Measurements from ENCODE around the gene UGP2. TPM values are rescaled to one million over a fixed set of nuclear protein-coding genes. Genes with fewer than 3 reads are reported as not detected.

UGP2 gene
- total and polyA plus RNA-seq, 2 of the 4 experiments (the other 2 are of a cell fraction): 45.0 to 58.8 TPM

DNA sequence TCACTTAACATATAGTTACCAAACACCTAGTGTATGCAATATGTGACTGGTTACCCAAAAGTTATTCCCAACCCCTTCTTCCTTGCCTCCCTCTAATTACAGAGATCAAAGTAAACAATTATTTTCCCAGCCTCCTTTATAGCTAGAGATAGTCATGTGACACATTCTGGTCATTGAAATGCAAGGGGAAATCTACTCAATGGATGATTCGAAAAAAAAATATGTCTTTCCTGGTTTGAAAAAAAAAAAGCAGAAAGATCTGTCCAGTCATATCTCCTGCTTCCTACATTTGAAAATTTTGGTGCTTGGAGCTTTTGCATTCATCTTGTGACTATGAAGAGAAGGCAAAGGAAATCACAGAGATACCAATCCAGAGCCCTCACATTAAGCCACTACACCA lies 27.6 kb upstream of the UGP2 start:
- H2BK120ac ChIP-seq (ENCODE audit: low read depth, low read length): no peak overlapping the region
- in situ Hi-C loops (cut with MboI; ENCODE audit: low sequenced_read_pairs): no loop called here
- no peak overlapping the region; the same call in 2 of the 3 replicates for H2BK15ac ChIP-seq (ENCODE audit: low read depth, low read length)
- peak overlapping the region; percentile 34; the same call in 1 of the 2 replicates for H3K18ac ChIP-seq (ENCODE audit: low read depth, low read length)
- H3K56ac ChIP-seq (ENCODE audit: extremely low read depth, insufficient read depth, low read length): no peak overlapping the region
- H3K27ac ChIP-seq (ENCODE audit: insufficient read depth, low read length): no peak overlapping the region
- H3K4me1 ChIP-seq (ENCODE audit: control insufficient read depth, insufficient read depth, low read length): peaks cover 4% of the 10 kb centered on the region
- no CpG with 5 or more reads among the region's 1 CpG for WGBS, 2 experiments (ENCODE audit: extremely low coverage in 2 of 2, insufficient read length in 1 of 2)
- H3K9ac ChIP-seq (ENCODE audit: low read depth, low read length): no peak overlapping the region
- no peak overlapping the region for H3K4ac ChIP-seq (ENCODE audit: low read depth, low read length)
- DNase-seq (peak; percentile 44), ATAC-seq (ENCODE audit: low read depth) (no peak)
- no peaks in the 10 kb centered on the region for H3K79me1 ChIP-seq (ENCODE audit: low read depth in 1 of 2, low read length in 2 of 2)
- H2AFZ ChIP-seq (replicated peaks; ENCODE audit: low read length, poor library complexity): no peak overlapping the region
- H4K5ac ChIP-seq (ENCODE audit: low read depth, low read length): no peak overlapping the region
- H3K4me3 ChIP-seq (ENCODE audit: insufficient read depth, low read depth, low read length): no peak overlapping the region
- CTCF ChIA-PET: interaction anchor here (0.6 kb wide), 1 partner anchor 21 kb away, joined by 3 read pairs; no protein-coding TSS in a partner anchor
- H3K23ac ChIP-seq (ENCODE audit: low read depth, low read length): peak overlapping the region; percentile 52; the same call in 1 of the 2 replicates
- POLR2A ChIA-PET (ENCODE audit: unreplicated experiment): interaction anchor here (0.6 kb wide), 1 partner anchor 48 kb away, joined by 5 read pairs; no protein-coding TSS in a partner anchor
- intact Hi-C loops (cut with micrococcal nuclease): no loop called here
- H2AK5ac ChIP-seq (ENCODE audit: low read depth, low read length): no peak overlapping the region
- H3K4me2 ChIP-seq (ENCODE audit: low read depth, low read length): no peak overlapping the region
- H4K8ac ChIP-seq (ENCODE audit: low read depth in 2 of 2, low read length in 2 of 2): no peak overlapping the region; a peak in 1 of 4 replicates
- 0 out of 2 replicates have a peak, but pooled peaks cover 2% of the 10 kb centered on the region for H3K9me1 ChIP-seq (ENCODE audit: insufficient read depth, low read length)
- no TSS peak for BruUV-seq (replicated peaks)
- H3K36me3 ChIP-seq (ENCODE audit: control insufficient read depth, insufficient read depth, low read length): no peaks in the 10 kb centered on the region
- no peak overlapping the region for H4K91ac ChIP-seq (ENCODE audit: insufficient read depth, low read depth, low read length)
- H3K27me3 ChIP-seq (ENCODE audit: control insufficient read depth, insufficient read depth, low read length): no peaks in the 10 kb centered on the region
- H3K9me3 ChIP-seq (ENCODE audit: control insufficient read depth, insufficient read depth, low read length): no peaks in the 10 kb centered on the region
- TF ChIP-seq RAD21 (IDR thresholded peaks at IDR 0.05; ENCODE audit: low read length): no peak
- no peak for TF ChIP-seq CEBPB (IDR thresholded peaks at IDR 0.05; ENCODE audit: low read depth, low read length)
- TF ChIP-seq NFE2L2 (IDR thresholded peaks at IDR 0.05; ENCODE audit: low read depth, low read length): no peak
- no peak overlapping the region for H2AK9ac ChIP-seq (replicated peaks; ENCODE audit: low read depth, low read length, poor library complexity)
- H3K14ac ChIP-seq (replicated peaks; ENCODE audit: low read depth, low read length): no peak overlapping the region
- dilution Hi-C loops (cut with HindIII; ENCODE audit: low sequenced_read_pairs, unreplicated experiment): no loop called here
- no peak overlapping the region for H2BK20ac ChIP-seq (ENCODE audit: low read depth, low read length)
- H4K20me1 ChIP-seq (ENCODE audit: insufficient read depth, low read length): no peaks in the 10 kb centered on the region
- H2BK5ac ChIP-seq (ENCODE audit: low read depth, low read length, poor library complexity, severe bottlenecking): no peak overlapping the region
